Upper lobe of left lung (tissue), 4 donors: ENCODE results near the gene PDXDC1.
"Not testable (repeated sequence)": the region's sequence is repeated elsewhere in the genome, so short reads cannot be mapped to it uniquely, and the experiment has no call there.

Experiments
- EP300 ChIP-seq, 4 donors: sonication (generic); formaldehyde crosslinking; IDR thresholded peaks; one replicate each; pipeline ENCODE4 v1.5.1; 2017; ENCODE audit warnings: antibody characterized with exemption in 4 of 4, control low read depth in 2 of 4
- POLR2A ChIP-seq, 4 donors: fragments of 450-650 bp; IDR thresholded peaks; one replicate each; pipeline ENCODE4 v1.5.1; 2016 to 2017; ENCODE audit warnings: antibody characterized with exemption in 4 of 4, mild to moderate bottlenecking in 2 of 4
- POLR2AphosphoS5 ChIP-seq, 2 donors: sonication (generic); formaldehyde crosslinking; IDR thresholded peaks; one replicate each; pipeline ENCODE4 v1.5.1; 2017; ENCODE audit warnings: antibody characterized with exemption in 2 of 2
- TF ChIP-seq, protein P1 (sequence below), 6 experiments: fragments of 450-650 bp in 4 of 6; fragments of 200-600 bp in 2 of 6; sonication (generic) in 2 of 6; IDR thresholded peaks; one replicate each; pipeline ENCODE4 v1.5.1; 2016 to 2019; ENCODE audit warnings: antibody characterized with exemption in 6 of 6

DNA sequence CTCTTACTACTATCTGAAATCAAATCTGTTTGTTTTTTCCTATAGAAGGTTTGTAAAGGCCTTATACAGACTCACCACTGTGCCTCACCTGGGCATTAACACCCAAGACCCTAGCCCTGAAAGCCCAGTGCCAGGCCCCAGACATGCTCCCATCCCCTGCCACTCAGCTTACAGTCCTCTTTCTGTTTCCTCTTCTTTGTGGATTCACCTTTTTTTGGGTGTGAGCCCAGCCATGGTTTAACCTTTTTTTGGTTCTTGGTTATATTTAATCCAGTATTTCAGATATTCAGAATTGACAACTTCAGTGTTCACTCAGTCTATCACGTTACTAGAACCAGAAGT is 50.0 kb downstream of the PDXDC1 start:
- TF ChIP-seq, protein P1, sequence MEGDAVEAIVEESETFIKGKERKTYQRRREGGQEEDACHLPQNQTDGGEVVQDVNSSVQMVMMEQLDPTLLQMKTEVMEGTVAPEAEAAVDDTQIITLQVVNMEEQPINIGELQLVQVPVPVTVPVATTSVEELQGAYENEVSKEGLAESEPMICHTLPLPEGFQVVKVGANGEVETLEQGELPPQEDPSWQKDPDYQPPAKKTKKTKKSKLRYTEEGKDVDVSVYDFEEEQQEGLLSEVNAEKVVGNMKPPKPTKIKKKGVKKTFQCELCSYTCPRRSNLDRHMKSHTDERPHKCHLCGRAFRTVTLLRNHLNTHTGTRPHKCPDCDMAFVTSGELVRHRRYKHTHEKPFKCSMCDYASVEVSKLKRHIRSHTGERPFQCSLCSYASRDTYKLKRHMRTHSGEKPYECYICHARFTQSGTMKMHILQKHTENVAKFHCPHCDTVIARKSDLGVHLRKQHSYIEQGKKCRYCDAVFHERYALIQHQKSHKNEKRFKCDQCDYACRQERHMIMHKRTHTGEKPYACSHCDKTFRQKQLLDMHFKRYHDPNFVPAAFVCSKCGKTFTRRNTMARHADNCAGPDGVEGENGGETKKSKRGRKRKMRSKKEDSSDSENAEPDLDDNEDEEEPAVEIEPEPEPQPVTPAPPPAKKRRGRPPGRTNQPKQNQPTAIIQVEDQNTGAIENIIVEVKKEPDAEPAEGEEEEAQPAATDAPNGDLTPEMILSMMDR (IDR thresholded peaks at IDR 0.05): not testable (repeated sequence)
- not testable (repeated sequence) for TF ChIP-seq POLR2A, EP300, POLR2AphosphoS5 (IDR thresholded peaks at IDR 0.05)
